NCI-H2029 (cell line): ENCODE measurements around the gene LRRTM4.
"Not testable (repeated sequence)": the region's sequence is repeated elsewhere in the genome, so short reads cannot be mapped to it uniquely, and the experiment has no call there.

Source experiments
- DNase-seq: peaks from one replicate; lab custom pipeline; 2025; lab: John Stamatoyannopoulos, UW

Gene LRRTM4

DNA sequence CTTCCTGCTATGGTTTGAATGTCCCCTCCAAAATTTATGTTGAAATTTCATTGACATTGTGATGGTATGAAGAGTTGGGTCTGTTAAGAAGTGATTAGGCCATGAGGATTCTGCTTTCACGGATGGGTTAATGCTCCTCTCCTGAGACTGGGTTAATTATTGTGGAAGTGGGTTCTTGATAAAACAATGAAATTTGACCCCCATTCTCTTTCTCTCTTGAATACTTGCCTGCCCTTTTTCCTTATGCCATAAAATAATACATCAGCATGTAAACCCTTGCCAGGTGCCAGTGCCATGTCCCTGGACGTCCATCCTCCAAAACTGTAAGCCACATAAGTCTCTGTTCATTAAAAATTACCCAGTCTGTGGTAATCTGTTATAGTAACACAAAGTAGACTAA, 352.8 kb downstream of the LRRTM4 start:
- DNase-seq, result no peak

DNA sequence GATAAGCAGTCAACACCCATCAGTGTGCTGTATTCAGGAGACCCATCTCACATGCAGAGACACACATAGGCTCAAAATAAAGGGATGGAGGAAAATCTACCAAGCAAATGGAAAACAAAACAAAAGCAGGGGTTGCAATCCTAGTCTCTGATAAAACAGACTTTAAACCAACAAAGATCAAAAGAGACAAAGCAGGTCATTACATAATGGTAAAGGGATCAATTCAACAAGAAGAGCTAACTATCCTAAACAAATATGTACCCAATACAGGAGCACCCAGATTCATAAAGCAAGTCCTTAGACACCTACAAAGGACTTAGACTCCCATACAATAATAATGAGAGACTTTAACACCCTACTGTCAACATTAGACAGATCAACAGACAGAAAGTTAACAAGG, 358.2 kb downstream of the LRRTM4 start:
- not testable (repeated sequence) for DNase-seq

DNA sequence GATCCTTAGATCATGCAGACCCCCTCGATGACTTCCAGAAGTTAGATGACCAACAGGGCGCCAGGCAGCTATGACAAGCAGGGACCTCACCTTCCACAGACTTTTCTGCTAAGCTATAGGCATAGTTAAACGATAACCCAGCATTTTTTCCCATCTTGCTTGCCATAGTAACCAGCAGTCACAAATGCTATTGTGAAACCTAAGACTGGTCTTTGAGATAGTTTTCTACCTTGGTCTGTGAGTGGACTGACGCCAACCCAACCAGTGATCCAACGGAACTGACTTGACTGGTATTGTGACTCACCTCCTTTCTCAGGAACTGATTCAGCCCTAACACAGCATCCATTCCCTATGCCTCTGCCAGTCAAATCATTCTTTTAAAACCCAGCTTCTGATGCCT, 361.2 kb downstream of the LRRTM4 start:
- DNase-seq, result no peak

DNA sequence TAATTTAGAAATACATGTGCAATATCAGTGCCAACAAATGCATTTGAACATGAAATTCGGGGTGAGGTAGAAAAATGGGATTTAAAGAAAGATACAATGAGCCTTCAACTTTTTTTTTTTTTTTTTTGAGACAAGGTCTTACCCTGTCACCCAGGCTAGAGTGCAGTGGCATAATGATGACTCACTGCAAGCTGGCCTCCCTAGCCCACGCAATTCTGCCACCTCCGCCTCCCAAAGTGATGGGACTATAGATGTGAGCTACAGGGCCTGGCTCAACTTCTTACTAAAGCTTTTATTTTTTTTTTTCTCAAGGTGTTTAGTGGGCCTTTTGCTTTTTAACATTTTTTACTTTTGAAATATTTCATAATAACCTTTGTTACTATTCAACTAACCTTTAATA, 365.6 kb downstream of the LRRTM4 start:
- no peak for DNase-seq

DNA sequence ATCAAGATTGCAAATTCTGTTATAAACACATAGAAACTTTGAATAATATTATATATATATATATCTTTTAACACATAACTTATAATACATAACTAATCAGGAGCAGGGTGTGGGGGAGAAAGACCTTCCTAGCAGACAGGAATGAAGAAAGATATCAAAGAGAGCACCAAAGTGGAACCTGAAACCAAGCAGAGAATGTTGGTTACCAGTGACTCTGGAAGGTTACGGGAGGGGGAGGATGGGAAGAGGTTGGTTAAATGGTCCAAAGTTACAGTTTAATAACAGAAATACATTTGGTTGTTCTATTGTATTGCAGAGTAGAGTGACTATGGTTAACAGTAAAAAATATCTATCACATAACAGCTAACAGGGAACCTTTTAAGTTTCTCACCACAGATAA, 366.7 kb downstream of the LRRTM4 start:
- DNase-seq, result no peak

DNA sequence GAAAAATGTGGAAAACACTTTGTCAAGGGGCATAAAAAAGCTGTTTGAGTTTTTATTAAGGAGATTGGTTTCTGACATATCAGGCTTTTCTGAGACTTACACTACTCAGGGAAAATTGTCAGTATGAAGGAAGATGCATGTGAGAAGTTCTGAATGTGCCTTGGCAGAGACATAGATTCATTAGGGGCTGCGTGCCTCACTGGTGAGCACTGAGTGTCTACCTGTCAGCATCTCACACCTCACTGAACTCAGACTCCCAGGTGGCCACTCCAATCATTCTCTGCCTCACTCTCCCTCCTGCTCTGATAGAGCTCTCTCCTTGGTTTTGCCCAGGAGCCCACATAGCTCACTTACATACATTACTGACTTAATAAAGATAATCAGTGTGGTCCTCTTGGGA, 372.6 kb downstream of the LRRTM4 start:
- no peak for DNase-seq

DNA sequence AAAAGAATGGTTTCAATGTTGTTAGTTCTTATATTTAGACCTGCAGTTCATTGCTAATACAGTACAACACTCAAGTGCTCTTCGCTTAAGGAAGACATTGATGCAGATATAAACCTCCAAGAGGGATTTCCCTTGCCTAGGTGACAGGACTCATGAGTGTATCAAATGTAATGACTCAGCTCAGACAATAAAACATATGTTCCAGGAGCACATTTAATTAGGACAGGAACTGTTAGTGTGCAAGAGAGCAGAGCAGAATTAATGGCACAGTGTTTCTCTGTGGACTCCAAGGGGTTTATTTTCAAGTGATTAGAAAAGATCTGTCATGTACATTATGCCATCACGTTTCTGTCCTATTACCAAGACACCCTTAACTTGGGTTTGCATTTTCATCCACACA, 375.0 kb downstream of the LRRTM4 start:
- DNase-seq, result no peak

DNA sequence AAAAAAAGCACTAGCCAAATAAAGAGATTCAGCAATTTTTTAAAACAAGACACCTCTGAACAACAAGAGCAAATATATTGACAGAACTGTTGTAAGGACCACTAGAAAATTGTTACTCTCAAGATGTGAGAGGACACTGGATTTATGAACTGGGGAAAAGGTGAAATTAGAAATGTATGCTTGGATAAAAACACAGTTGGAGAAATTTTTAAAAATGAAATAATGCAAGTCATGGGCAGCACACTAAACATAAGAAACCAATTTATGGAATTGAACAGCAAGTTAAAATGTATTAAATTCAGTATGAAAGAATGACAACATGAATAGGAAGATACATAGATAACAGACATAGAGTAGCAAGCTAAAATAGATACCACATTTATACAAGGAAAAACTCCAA, 377.4 kb downstream of the LRRTM4 start:
- DNase-seq, result no peak

DNA sequence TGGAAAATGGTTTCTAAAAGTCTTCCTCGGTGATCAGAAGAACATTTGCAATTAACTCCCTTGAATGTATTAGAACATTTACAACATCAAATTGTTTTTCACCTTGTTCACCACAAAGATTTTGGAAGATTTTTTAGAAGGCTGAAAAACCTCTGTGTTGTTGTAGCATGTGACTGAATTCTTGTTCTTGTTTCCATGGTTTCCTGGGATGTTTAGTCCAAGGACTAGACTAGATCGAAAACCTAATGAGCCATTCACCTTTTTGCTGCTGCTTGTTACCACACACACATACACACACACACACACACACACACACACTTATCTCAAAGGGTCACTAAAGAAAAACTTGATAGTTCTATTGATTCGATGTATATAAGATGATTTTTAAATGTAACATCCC, 380.0 kb downstream of the LRRTM4 start:
- no peak for DNase-seq

DNA sequence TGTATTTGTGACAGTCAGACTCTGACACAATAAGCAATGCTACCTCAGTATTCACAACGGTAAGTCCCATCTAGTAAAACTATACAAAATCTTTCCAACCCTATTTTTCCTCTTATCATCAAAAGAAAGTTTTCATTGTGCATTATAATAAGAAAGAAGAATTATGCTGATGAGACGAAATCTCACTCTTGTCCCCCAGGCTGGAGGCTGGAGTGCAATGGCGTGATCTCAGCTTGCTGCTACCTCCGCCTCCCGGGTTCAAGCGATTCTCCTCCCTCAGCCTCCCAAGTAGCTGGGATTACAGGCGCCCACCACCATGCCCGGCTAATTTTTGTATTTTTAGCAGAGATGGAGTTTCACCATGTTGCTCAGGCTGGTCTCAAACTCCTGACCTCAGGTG, 393.7 kb downstream of the LRRTM4 start:
- not testable (repeated sequence) for DNase-seq

DNA sequence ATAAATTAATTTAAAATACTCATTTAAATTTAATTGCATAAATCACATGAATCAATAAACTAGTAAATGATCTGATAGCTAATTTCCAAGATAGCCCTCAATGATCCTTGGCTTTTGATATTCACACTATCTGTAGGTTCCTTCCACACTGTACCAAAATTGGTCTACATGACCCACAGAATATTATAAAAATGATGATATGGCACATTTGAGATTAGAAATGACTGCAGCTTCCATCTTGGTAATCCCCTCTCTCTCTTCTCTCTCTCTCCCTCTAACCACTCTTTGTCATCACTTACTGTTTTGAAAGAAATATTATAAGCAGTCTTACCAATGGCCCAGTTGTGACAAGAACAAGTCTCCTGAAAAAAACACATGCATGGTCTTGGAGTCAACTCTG, 394.8 kb downstream of the LRRTM4 start:
- no peak for DNase-seq

DNA sequence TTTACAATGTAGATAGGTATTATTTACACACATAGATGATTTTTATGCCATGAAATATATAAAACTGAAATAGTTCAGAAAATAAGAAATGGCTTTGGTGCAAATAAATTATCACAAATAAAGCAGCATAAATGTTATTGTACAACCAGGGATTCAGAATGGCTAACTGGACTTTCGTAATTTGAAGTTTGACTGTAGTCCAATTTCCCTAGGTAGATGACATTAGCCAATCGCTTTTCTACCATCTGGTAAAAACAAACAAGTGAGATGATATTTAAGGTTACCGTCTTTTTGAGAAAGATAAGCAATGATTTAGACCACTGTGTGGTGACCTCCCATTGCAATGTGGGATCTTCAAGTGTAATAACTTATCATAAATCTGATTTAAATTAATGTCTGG, 400.7 kb downstream of the LRRTM4 start:
- DNase-seq, result no peak

DNA sequence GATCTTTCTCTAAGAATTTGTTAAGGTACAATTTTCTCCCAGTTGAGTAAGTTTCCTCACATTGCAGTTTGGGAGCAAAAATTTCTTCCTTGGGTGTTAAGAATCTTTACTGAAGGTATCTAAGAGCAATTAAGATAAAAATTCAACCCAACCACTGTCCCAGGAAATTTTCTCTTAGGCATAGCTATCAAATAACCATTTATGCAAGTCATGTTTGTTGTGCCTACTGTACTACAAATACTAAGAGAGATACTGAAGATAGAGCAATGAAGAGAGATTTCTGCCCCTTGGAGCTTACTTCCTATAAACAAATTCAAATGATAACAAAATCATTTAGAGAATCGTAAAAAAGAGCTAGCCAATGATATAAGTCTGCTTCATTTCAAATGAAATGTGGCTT, 402.8 kb downstream of the LRRTM4 start:
- no peak for DNase-seq

DNA sequence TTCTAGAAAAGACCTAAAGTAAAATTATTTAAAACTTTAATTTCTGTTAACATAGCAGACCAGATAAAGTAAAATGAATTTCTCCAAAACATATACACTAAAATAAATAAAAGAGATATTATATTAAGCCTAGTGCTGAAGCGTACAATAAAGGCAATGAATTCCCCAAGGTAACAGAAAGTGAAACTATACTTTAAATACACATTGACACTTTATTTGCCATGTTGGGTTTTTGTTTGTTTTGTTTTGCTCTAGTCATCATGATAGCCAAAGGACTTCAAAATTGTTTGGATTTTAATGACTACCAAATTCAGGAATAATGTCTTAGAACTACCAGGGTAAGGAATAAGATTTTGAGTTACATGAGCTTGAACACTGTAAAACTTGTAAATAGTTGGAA, 413.3 kb downstream of the LRRTM4 start:
- DNase-seq, result no peak

DNA sequence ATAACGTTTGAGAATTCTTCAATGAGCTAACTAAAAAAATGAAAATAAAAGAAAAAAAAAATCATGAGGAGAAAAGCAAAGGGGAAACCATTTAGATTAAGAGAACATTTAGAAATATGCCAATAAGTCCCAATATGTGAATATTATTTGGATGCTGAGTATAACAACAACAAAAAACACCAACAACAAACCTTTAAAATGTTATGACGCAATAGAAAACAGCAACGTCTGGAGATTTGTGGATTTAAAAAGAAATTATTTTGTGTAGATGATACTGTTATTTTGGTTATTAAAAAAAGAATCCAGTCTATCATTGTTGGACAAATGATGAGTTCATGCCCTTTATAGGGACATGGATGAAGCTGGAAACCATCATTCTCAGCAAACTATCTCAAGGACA, 417.2 kb downstream of the LRRTM4 start:
- DNase-seq, result no peak

DNA sequence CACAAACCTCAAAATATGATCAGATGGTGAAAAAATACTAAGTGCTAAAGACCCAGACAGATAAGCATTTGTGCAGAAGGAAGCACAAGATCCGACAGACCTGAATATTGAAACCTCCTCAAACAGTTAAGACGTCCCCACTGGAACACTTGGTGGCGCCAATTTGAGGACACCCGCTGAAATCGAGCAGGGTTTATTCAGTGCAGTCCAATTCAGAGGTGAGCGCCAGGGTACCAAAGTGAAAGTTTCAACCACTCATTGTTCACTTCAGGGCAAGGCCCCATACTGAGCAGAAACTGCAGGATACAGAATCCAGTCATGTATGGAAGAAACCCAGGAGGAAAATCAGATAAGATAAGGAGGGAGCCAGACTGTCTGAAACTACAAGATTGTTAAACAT, 417.6 kb downstream of the LRRTM4 start:
- DNase-seq, result no peak

DNA sequence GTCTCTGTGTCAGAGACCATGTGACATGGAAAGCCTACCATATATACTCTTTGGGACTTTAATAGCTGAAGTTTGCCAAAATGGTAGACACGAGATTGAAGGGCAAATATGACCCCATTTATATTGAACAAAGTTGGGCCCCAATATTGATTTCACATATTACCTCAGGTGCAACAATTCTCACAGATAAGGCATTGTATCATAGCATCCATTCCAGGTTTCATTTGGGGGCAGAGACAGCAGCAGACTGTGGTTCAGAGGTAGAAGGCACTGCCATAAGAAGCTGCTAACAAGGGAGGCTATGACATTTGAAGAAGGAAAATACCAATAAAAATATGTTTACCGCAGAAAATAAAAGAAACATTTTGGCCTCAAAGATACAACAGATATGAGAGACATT, 419.2 kb downstream of the LRRTM4 start:
- no peak for DNase-seq

DNA sequence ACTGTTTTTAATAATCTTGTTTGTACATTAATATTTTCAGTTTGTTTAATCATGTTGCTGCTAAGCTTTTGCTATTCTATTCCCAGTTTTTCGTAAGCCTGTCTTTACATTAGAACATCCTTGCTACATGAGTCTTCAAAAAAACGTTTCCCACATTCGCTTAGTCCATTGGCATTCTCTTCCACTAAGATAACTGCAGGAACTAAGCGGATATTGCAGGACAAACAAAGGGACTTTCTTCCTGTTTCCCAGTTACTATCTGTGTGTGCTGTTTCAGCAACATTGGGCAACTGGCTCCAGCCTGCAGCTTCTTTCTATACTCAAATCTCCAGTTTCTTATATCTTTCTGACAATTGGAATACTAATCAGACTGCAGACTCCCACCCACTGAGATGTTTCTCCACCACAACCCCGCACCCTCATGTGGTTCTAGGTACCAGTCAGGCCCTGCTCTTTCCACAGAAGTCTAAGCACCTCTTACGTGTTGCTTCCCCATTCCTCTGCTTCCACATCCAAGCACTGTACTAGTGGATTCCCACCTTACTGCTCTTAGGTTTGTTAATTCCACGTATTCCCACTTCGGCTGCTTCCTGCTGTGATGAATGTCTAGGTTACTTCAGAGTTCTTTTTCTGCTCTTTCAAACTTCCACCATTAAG, 420.3 kb downstream of the LRRTM4 start:
- no peak for DNase-seq

DNA sequence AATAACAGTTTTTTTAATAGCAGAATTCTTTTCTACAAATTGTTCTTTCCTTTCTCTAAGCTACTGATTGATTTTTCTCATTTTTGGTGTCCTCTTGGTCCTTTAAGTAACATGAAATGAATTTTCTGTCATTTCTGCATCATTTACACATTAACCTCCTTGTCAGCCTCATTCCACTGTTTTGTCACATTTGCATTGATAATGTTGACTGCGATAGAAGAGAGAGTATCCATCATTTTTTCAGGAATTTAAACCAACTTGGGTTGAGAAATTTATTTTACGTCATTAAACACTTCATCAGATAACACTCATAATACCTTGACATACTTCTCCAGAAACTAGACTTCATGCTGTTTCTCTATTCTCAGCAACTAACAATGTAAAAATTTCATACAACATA, 422.2 kb downstream of the LRRTM4 start:
- DNase-seq, result no peak

DNA sequence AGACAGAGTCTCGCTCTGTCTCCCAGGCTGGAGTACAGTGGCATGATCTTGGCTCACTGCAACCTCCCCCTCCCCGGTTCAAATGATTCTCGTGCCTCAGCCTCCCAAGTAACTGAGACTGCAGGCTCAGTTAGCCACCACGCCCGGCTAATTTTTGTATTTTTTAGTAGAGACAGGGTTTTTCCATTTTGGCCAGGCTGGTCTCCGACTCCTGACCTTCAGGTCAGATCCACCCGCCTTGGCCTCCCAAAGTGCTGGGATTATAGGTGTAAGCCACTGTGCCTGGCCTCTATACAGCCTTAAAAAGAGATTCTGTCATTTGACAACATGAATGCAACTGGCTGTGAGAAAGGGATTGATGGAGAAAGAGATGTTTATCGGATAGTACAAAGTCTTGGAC, 426.7 kb downstream of the LRRTM4 start:
- DNase-seq, result not testable (repeated sequence)

DNA sequence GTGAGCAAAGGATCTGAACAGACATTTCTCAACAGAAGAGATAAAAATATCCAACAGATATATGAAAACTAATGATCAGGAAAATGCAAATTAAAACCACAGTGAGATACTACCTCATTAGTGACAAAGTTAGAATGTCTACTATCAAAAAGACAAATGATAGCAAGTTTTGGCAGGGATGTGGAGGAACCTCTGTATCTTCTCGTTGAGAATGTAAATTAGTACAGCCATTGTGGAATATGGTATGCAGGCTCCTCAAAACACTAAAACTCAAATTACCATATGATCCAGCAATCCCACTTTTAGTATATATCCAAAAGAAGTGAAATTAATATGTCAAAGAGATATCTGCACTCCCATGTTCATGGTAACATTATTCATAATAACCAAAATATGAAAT, 427.1 kb downstream of the LRRTM4 start:
- no peak for DNase-seq

DNA sequence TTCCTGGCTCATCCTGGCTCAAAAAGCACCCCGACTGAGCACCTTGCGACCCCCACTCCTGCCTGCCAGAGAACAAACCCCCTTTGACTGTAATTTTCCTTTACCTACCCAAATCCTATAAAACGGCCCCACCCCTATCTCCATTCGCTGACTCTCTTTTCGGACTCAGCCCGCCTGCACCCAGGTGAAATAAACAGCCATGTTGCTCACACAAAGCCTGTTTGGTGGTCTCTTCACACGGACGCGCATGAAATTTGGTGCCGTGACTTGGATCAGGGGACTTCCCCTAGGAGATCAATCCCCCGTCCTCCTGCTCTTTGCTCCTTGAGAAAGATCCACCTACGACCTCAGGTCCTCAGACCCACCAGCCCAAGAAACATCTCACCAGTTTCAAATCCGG, 433.8 kb downstream of the LRRTM4 start:
- DNase-seq, result not testable (repeated sequence)

DNA sequence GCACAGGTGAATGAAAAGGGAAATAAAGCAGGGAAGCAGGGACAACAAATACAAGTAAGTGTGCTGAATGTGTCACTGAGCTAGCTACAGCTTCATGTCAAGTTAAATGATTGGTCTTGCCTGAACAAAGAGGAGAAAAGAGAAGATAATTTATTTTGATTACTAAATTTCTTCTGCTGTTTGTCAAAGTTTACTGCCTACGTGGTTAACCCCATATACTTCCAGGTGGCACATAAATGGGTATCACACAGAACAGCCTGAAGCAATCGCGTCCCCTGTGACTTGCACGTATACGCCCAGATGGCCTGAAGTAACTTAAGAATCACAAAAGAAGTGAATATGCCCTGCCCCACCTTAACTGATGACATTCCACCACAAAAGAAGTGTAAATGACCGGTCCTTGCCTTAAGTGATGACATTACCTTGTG, 434.2 kb downstream of the LRRTM4 start:
- no peak for DNase-seq

DNA sequence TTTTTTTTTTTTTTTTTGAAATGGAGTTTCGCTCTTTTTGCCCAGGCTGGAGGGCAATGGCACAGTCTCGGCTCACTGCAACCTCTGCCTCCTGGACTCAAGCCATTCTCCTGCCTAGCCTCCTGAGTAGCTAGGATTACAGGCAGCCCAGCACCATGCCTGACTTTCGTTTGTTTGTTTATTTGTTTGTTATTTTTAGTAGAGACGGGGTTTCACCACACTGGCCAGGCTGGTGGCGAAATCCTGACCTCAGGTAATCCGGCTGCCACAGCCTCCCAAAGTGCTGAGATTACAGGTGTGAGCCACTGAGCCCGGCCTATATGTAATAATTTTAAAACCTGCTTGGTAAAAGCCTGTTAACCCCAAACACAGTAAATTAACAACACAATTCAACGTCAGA, 435.7 kb downstream of the LRRTM4 start:
- DNase-seq, result no peak

DNA sequence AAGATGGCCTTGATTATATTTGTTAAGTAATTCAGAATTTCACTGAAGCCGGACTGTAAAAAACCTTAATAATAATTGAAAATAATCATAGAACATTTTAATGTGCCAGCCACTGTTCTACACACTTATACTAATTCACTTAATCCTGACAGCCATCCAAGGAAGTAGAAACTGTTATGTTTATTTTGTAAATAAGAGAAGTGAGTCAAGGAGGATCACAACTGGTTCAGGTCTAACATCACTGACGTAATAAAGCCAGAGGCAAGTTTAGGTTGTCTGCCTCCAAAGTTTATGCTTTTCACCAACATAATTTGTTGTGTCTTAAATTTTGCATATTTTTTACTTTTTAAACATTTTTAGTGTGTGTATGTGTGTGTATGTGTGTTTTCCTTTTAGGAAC, 436.1 kb downstream of the LRRTM4 start:
- DNase-seq, result no peak
